NB4 (cell line): ENCODE results near the gene ARID4A.

Experiments
- MYC ChIP-seq: IDR thresholded peaks from 2 replicates; pipeline ENCODE4 v1.6.1; 2011; ENCODE audit warnings: low read depth, low read length
- POLR2A ChIP-seq: IDR thresholded peaks from 2 replicates; pipeline ENCODE4 v1.6.1; 2011; ENCODE audit warnings: mild to moderate bottlenecking; ENCODE audit not compliant: insufficient read length; ENCODE audit errors: extremely low read depth
- TF ChIP-seq, protein P1 (sequence below): IDR thresholded peaks from one replicate; pipeline ENCODE4 v1.5.1; 2012; ENCODE audit warnings: low read depth, low read length
- TF ChIP-seq, protein P2 (sequence below): IDR thresholded peaks from 2 replicates; pipeline ENCODE4 v1.6.1; 2011; ENCODE audit warnings: low read depth, low read length

DNA sequence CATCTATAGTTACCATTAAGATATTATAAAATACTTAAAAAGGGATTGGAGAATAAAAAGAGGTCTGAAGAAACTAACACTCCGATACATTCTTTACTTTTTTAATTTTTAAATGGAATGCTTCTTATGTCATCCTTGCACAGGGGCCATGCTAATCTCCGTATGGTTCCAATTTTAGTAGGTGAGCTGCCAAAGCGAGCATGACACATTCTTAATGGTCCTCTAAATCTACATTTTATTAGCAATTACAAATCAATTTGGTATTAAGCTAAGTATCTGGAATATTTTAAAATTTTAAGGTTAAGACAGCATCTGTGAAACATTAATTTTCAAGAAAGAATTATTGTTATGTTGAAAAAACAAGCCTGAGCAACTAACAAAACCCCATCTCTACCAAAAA, 6.2 kb upstream of the ARID4A start:
- TF ChIP-seq, protein P1, sequence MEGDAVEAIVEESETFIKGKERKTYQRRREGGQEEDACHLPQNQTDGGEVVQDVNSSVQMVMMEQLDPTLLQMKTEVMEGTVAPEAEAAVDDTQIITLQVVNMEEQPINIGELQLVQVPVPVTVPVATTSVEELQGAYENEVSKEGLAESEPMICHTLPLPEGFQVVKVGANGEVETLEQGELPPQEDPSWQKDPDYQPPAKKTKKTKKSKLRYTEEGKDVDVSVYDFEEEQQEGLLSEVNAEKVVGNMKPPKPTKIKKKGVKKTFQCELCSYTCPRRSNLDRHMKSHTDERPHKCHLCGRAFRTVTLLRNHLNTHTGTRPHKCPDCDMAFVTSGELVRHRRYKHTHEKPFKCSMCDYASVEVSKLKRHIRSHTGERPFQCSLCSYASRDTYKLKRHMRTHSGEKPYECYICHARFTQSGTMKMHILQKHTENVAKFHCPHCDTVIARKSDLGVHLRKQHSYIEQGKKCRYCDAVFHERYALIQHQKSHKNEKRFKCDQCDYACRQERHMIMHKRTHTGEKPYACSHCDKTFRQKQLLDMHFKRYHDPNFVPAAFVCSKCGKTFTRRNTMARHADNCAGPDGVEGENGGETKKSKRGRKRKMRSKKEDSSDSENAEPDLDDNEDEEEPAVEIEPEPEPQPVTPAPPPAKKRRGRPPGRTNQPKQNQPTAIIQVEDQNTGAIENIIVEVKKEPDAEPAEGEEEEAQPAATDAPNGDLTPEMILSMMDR, result no peak
- TF ChIP-seq POLR2A (no peak), MYC (no peak)
- TF ChIP-seq, protein P2, sequence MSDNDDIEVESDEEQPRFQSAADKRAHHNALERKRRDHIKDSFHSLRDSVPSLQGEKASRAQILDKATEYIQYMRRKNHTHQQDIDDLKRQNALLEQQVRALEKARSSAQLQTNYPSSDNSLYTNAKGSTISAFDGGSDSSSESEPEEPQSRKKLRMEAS, result no peak
